Tibial nerve (tissue), 4 donors: ENCODE data around the gene BCORL1.

ENCODE experiments used
- CTCF ChIP-seq, 5 experiments: fragments of 200-600 bp in 3 of 5; fragments of 450-650 bp in 2 of 5; sonication (generic) in 3 of 5; IDR thresholded peaks; one replicate each; pipeline ENCODE4 v1.5.1; 2016 to 2019; ENCODE audit warnings: antibody characterized with exemption in 5 of 5, mild to moderate bottlenecking in 3 of 5, moderate library complexity in 2 of 5
- EP300 ChIP-seq, 2 donors: sonication (generic); formaldehyde crosslinking; IDR thresholded peaks; one replicate each; pipeline ENCODE4 v1.6.1; 2017; ENCODE audit warnings: antibody characterized with exemption in 2 of 2, mild to moderate bottlenecking in 1 of 2
- POLR2A ChIP-seq, 2 donors: fragments of 450-650 bp; IDR thresholded peaks; one replicate each; pipeline ENCODE4 v1.6.1; 2017; ENCODE audit warnings: antibody characterized with exemption in 2 of 2, mild to moderate bottlenecking in 2 of 2, moderate library complexity in 2 of 2

- no peak for TF ChIP-seq CTCF (IDR thresholded peaks at IDR 0.05)
- no peak for TF ChIP-seq POLR2A (IDR thresholded peaks at IDR 0.05)
- TF ChIP-seq EP300 (IDR thresholded peaks at IDR 0.05), result no peak
Measured at GRCh38 chrX:130047416-130047815, 65.0 kb downstream of the BCORL1 start.
